HCT116 (cell line): ENCODE results near the gene TOLLIP. TPM values are rescaled to one million over a fixed set of nuclear protein-coding genes. Genes with fewer than 3 reads are reported as not detected.

ENCODE experiments used
- ATAC-seq: fragments of 200-7000 bp; cut with Tn5 transposase; 2 replicates; pipeline ENCODE4 v1.9.1; 2020; ENCODE audit warnings: mild to moderate bottlenecking, moderate library complexity
- BruUV-seq: library from RNA; stranded (reverse); fragments of 400-500 nt; replicated peaks from 2 replicates; lab custom pipeline; 2021; lab: Mats Ljungman, UMichigan
- CTCF ChIA-PET: fragments of 300-600 bp; sonication (Branson Sonifier 250); formaldehyde crosslinking; loops from one replicate; lab custom pipeline; 2021; ENCODE audit warnings: antibody characterized with exemption; lab: Charles Lee
- POLR2A ChIA-PET: fragments of 300-600, 350-600 bp; sonication (Branson Sonifier 250); formaldehyde crosslinking; loops from one replicate; lab custom pipeline; 2021; ENCODE audit warnings: antibody characterized with exemption; lab: Charles Lee
- RAD21 ChIA-PET, 2 experiments: fragments of 300-600 bp; sonication (Branson Sonifier 250); formaldehyde crosslinking; loops; one replicate each; lab custom pipeline; 2023; ENCODE audit warnings: low total read pairs in 2 of 2; ENCODE audit not compliant: uncharacterized antibody in 2 of 2, unreplicated experiment in 2 of 2, low non-redundant PET in 1 of 2; lab: Charles Lee
- DNase-seq: peaks from one replicate; pipeline ENCODE4 v3.0.0-alpha.2; 2010; ENCODE audit warnings: low read depth, low spot score
- H2AFZ ChIP-seq: fragments of 200-600 bp; shearing (Covaris generic), sonication (generic); 2 replicates; pipeline ENCODE4 v1.6.1; 2017; ENCODE audit warnings: low read depth, mixed run types, mixed read lengths, antibody characterized with exemption, low read length; ENCODE audit not compliant: poor library complexity, severe bottlenecking
- H3K27ac ChIP-seq: 2 replicates; pipeline ENCODE4 v1.5.1; 2012; ENCODE audit warnings: low read depth, low read length
- H3K27me3 ChIP-seq: fragments of 200-600 bp; sonication (generic); 2 replicates; pipeline ENCODE4 v1.6.1; 2016; ENCODE audit warnings: mixed run types, low read length, mixed read lengths; ENCODE audit not compliant: insufficient read depth
- H3K36me3 ChIP-seq, 2 experiments: fragments of 200-500 bp in 1 of 2; fragments of 200-600 bp in 1 of 2; sonication (Bioruptor generic) in 1 of 2; sonication (generic) in 1 of 2; 2 replicates each; pipeline versions ENCODE4 v1.5.1 to v1.6.1; 2014 to 2016; ENCODE audit warnings: low read length in 2 of 2, inconsistent platforms in 1 of 2, mixed read lengths in 1 of 2, mixed run types in 1 of 2; ENCODE audit not compliant: insufficient read depth in 2 of 2, control insufficient read depth in 1 of 2
- H3K4me1 ChIP-seq, 2 experiments: fragments of 200-600 bp in 1 of 2; sonication (generic) in 1 of 2; 2 replicates each; pipeline versions ENCODE4 v1.5.1 to v1.6.1; 2012 to 2017; ENCODE audit warnings: low read length in 2 of 2, inconsistent platforms in 1 of 2, mild to moderate bottlenecking in 1 of 2, mixed read lengths in 1 of 2, mixed run types in 1 of 2, moderate library complexity in 1 of 2; ENCODE audit not compliant: insufficient read depth in 2 of 2, control insufficient read depth in 1 of 2
- H3K4me2 ChIP-seq: fragments of 200-600 bp; sonication (generic); 2 replicates; pipeline ENCODE4 v1.6.1; 2017; ENCODE audit warnings: mixed run types, low read length, mixed read lengths
- H3K4me3 ChIP-seq, 2 experiments: fragments of 200-600 bp in 1 of 2; sonication (generic) in 1 of 2; replicated peaks in 1 of 2; 2 replicates each; pipeline ENCODE4 v1.5.1; 2011 to 2016; ENCODE audit warnings: low read length in 2 of 2, control low read depth in 1 of 2, low read depth in 1 of 2, mild to moderate bottlenecking in 1 of 2, mixed read lengths in 1 of 2, mixed run types in 1 of 2
- H3K79me2 ChIP-seq: fragments of 200-600 bp; sonication (generic); 2 replicates; pipeline ENCODE4 v1.6.1; 2017; ENCODE audit warnings: mild to moderate bottlenecking, mixed run types, low read length, moderate library complexity, mixed read lengths; ENCODE audit not compliant: insufficient read depth
- H3K9ac ChIP-seq: fragments of 200-600 bp; sonication (generic); 2 replicates; pipeline ENCODE4 v1.6.1; 2016; ENCODE audit warnings: low read length, mixed read lengths
- H3K9me2 ChIP-seq: fragments of 200-600 bp; sonication (generic), shearing (Covaris generic); 2 replicates; pipeline ENCODE4 v1.6.1; 2017; ENCODE audit warnings: mixed run types, mild to moderate bottlenecking, moderate library complexity; ENCODE audit not compliant: insufficient read depth
- H3K9me3 ChIP-seq, 2 experiments: fragments of 200-500 bp in 1 of 2; fragments of 200-600 bp in 1 of 2; sonication (Bioruptor generic) in 1 of 2; sonication (generic) in 1 of 2; 2 replicates each; pipeline ENCODE4 v1.6.1; 2014 to 2017; ENCODE audit warnings: low read length in 2 of 2, mixed read lengths in 2 of 2, inconsistent platforms in 1 of 2, low read depth in 1 of 2, mild to moderate bottlenecking in 1 of 2, mixed run types in 1 of 2, moderate library complexity in 1 of 2; ENCODE audit not compliant: control insufficient read depth in 1 of 2, insufficient read depth in 1 of 2
- H4K20me1 ChIP-seq: fragments of 200-600 bp; sonication (generic), shearing (Covaris generic); 2 replicates; pipeline ENCODE4 v1.6.1; 2017; ENCODE audit warnings: mixed run types, mild to moderate bottlenecking, moderate library complexity; ENCODE audit not compliant: insufficient read depth
- CBX3 ChIP-seq: IDR thresholded peaks from 2 replicates; pipeline ENCODE4 v1.6.1; 2012; ENCODE audit warnings: low read depth
- CEBPB ChIP-seq: IDR thresholded peaks from 2 replicates; pipeline ENCODE4 v1.6.1; 2012; ENCODE audit warnings: low read depth
- CTCF ChIP-seq, 3 experiments: fragments of 200-600 bp in 1 of 3; sonication (generic) in 1 of 3; IDR thresholded peaks in 2 of 3; conservative IDR thresholded peaks in 1 of 3; 2 replicates each; pipeline ENCODE4 v1.5.1; 2012 to 2017; ENCODE audit warnings: low read depth in 2 of 3, low read length in 2 of 3, antibody characterized with exemption in 1 of 3, borderline replicate concordance in 1 of 3, control low read depth in 1 of 3, mild to moderate bottlenecking in 1 of 3, mixed read lengths in 1 of 3, mixed run types in 1 of 3, moderate library complexity in 1 of 3; ENCODE audit not compliant: insufficient read depth in 1 of 3
- EGR1 ChIP-seq: IDR thresholded peaks from 2 replicates; pipeline ENCODE4 v1.6.1; 2012; ENCODE audit warnings: low read depth
- EZH2phosphoT487 ChIP-seq: fragments of 200-600 bp; IDR thresholded peaks from 2 replicates; pipeline ENCODE4 v1.6.1; 2018; ENCODE audit warnings: antibody characterized with exemption, borderline replicate concordance
- FOSL1 ChIP-seq: IDR thresholded peaks from 2 replicates; pipeline ENCODE4 v1.6.1; 2012; ENCODE audit warnings: low read depth
- POLR2A ChIP-seq: IDR thresholded peaks from 2 replicates; pipeline ENCODE4 v1.7.0; 2011; ENCODE audit warnings: borderline replicate concordance; ENCODE audit not compliant: insufficient read depth, insufficient read length; ENCODE audit errors: extremely low read depth
- SIN3A ChIP-seq: IDR thresholded peaks from 2 replicates; pipeline ENCODE4 v1.6.1; 2012; ENCODE audit warnings: low read depth
- TCF7L2 ChIP-seq: IDR thresholded peaks from 2 replicates; pipeline ENCODE4 v1.7.0; 2011; ENCODE audit warnings: borderline replicate concordance, inconsistent platforms; ENCODE audit not compliant: insufficient read depth, insufficient read length; ENCODE audit errors: extremely low read depth
- ZFX ChIP-seq: fragments of 450-650 bp; IDR thresholded peaks from 2 replicates; pipeline ENCODE4 v1.6.1; 2017
- ZNF274 ChIP-seq: fragments of 200-500 bp; sonication (Bioruptor generic); IDR thresholded peaks from 2 replicates; pipeline ENCODE4 v1.6.1; 2014; ENCODE audit warnings: mild to moderate bottlenecking, low read depth, low read length, inconsistent platforms
- intact Hi-C: fragments of 100-400 bp; cut with micrococcal nuclease; formaldehyde crosslinking; loops from 2 replicates; pipeline ENCODE4 v1.10.0; 2022
- total RNA-seq: library from RNA; stranded (reverse); gene quantifications from one replicate; pipeline ENCODE4 v1.2.1, GENCODE V29; 2021; ENCODE audit not compliant: unreplicated experiment
- TF ChIP-seq, protein P1 (sequence below): IDR thresholded peaks from 2 replicates; pipeline ENCODE4 v1.6.1; 2012
- TF ChIP-seq, protein P2 (sequence below): IDR thresholded peaks from 2 replicates; pipeline ENCODE4 v1.6.1; 2012
- TF ChIP-seq, protein P3 (sequence below): IDR thresholded peaks from 2 replicates; pipeline ENCODE4 v1.6.1; 2012; ENCODE audit warnings: low read depth

The TOLLIP gene
- total RNA-seq, 1 experiment from 2014 or later = 28.5 TPM

- intact Hi-C loops = no loop called here
- no TSS peak for BruUV-seq
- H2AFZ ChIP-seq = no peak overlapping the region
- ATAC-seq = no peak
- no peaks in the 10 kb centered on the region for H3K36me3 ChIP-seq
- H3K27ac ChIP-seq = no peak overlapping the region
- no peaks in the 10 kb centered on the region for H3K79me2 ChIP-seq
- TF ChIP-seq ZFX = no peak
- TF ChIP-seq, protein P1, sequence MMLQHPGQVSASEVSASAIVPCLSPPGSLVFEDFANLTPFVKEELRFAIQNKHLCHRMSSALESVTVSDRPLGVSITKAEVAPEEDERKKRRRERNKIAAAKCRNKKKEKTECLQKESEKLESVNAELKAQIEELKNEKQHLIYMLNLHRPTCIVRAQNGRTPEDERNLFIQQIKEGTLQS = no peak
- no peak for TF ChIP-seq EZH2phosphoT487
- TF ChIP-seq, protein P2, sequence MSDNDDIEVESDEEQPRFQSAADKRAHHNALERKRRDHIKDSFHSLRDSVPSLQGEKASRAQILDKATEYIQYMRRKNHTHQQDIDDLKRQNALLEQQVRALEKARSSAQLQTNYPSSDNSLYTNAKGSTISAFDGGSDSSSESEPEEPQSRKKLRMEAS = no peak
- no peak for TF ChIP-seq SIN3A
- TF ChIP-seq ZNF274 = no peak
- TF ChIP-seq TCF7L2 = no peak
- no peak overlapping the region for H3K4me2 ChIP-seq
- H3K9me3 ChIP-seq = no peaks in the 10 kb centered on the region
- ChIA-PET POLR2A (interaction anchor here (1.5 kb wide), 1 partner anchor 8 kb away, joined by 8 read pairs; no protein-coding TSS in a partner anchor), CTCF (interaction anchor here (0.8 kb wide), 1 partner anchor 162 kb away, joined by 3 read pairs; no protein-coding TSS in a partner anchor), RAD21 (no interaction called here)
- H3K4me3 ChIP-seq = no peak overlapping the region
- H3K9me2 ChIP-seq = no peaks in the 10 kb centered on the region
- H3K27me3 ChIP-seq = no peaks in the 10 kb centered on the region
- peaks cover 0 to 3% of the 10 kb centered on the region in 2 experiments; a peak in 2 of 4 replicates for H3K4me1 ChIP-seq
- DNase-seq = no peak
- H3K9ac ChIP-seq = no peak overlapping the region
- no peaks in the 10 kb centered on the region for H4K20me1 ChIP-seq
Observed at GRCh38 chr11:1343391-1344055, 34.1 kb upstream of the TOLLIP start.

DNA sequence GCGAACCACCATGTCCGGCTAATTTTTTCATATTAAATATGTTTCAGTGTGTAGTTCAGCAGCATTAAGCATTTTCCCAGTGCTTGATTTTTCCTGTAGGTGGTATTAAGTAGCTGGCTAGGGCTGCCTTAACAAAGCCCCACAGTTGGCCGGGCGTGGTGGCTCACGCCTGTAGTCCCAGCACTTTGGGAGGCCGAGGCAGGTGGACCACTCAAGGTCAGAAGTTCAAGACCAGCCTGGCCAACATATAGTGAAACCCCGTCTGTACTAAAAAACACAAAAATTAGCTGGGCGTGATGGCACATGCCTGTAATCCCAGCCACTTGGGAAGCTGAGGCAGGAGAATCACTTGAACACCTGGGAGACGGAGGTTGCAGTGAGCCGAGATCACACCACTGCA, 33.5 kb upstream of the TOLLIP start:
- intact Hi-C loops = no loop called here
- no peak overlapping the region for H3K9ac ChIP-seq
- no TSS peak for BruUV-seq
- ATAC-seq (no peak), DNase-seq (no peak)
- H3K27me3 ChIP-seq = no peaks in the 10 kb centered on the region
- H3K4me1 ChIP-seq = peaks cover 0 to 3% of the 10 kb centered on the region in 2 experiments; a peak in 2 of 4 replicates
- H4K20me1 ChIP-seq = no peaks in the 10 kb centered on the region
- H3K27ac ChIP-seq = no peak overlapping the region
- ChIA-PET POLR2A (interaction anchor here (1.5 kb wide), 1 partner anchor 8 kb away, joined by 8 read pairs; no protein-coding TSS in a partner anchor), RAD21 (no interaction called here), CTCF (interaction anchor here (0.8 kb wide), 1 partner anchor 163 kb away, joined by 3 read pairs; no protein-coding TSS in a partner anchor)
- H3K9me3 ChIP-seq = no peaks in the 10 kb centered on the region
- H3K36me3 ChIP-seq = no peaks in the 10 kb centered on the region
- no peaks in the 10 kb centered on the region for H3K79me2 ChIP-seq
- H2AFZ ChIP-seq = no peak overlapping the region
- no peak overlapping the region for H3K4me2 ChIP-seq
- no peak overlapping the region for H3K4me3 ChIP-seq
- H3K9me2 ChIP-seq = no peaks in the 10 kb centered on the region
- no peak for TF ChIP-seq CBX3
- no peak for TF ChIP-seq EZH2phosphoT487
- TF ChIP-seq, protein P3, sequence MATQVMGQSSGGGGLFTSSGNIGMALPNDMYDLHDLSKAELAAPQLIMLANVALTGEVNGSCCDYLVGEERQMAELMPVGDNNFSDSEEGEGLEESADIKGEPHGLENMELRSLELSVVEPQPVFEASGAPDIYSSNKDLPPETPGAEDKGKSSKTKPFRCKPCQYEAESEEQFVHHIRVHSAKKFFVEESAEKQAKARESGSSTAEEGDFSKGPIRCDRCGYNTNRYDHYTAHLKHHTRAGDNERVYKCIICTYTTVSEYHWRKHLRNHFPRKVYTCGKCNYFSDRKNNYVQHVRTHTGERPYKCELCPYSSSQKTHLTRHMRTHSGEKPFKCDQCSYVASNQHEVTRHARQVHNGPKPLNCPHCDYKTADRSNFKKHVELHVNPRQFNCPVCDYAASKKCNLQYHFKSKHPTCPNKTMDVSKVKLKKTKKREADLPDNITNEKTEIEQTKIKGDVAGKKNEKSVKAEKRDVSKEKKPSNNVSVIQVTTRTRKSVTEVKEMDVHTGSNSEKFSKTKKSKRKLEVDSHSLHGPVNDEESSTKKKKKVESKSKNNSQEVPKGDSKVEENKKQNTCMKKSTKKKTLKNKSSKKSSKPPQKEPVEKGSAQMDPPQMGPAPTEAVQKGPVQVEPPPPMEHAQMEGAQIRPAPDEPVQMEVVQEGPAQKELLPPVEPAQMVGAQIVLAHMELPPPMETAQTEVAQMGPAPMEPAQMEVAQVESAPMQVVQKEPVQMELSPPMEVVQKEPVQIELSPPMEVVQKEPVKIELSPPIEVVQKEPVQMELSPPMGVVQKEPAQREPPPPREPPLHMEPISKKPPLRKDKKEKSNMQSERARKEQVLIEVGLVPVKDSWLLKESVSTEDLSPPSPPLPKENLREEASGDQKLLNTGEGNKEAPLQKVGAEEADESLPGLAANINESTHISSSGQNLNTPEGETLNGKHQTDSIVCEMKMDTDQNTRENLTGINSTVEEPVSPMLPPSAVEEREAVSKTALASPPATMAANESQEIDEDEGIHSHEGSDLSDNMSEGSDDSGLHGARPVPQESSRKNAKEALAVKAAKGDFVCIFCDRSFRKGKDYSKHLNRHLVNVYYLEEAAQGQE = no peak
- no peak for TF ChIP-seq CEBPB
- TF ChIP-seq CTCF (IDR thresholded peaks at IDR 0.05 in 2 of 3, conservative IDR thresholded peaks at IDR 0.05 in 1 of 3; ENCODE audit: borderline replicate concordance in 1 of 3, insufficient read depth in 1 of 3, low read depth in 2 of 3, low read length in 2 of 3) = no peak
- no peak for TF ChIP-seq POLR2A
- no peak for TF ChIP-seq FOSL1
- TF ChIP-seq EGR1 = no peak
